SU-DHL-6 (cell line): ENCODE data around the gene MAT2A.
"Not testable (repeated sequence)": the region's sequence is repeated elsewhere in the genome, so short reads cannot be mapped to it uniquely, and the experiment has no call there.

Experiments
- CTCF ChIP-seq: fragments of 200-600 bp; sonication (generic); IDR thresholded peaks from one replicate; pipeline ENCODE4 v1.5.1; 2017; ENCODE audit warnings: antibody characterized with exemption, mild to moderate bottlenecking, low read length, moderate library complexity; ENCODE audit not compliant: insufficient read depth, poor library complexity, severe bottlenecking
- EZH2phosphoT487 ChIP-seq: fragments of 200-600 bp; sonication (generic), shearing (Covaris generic); conservative IDR thresholded peaks from 2 replicates; pipeline ENCODE4 v1.6.1; 2018; ENCODE audit warnings: mild to moderate bottlenecking, antibody characterized with exemption, low read length, moderate library complexity, mixed read lengths

DNA sequence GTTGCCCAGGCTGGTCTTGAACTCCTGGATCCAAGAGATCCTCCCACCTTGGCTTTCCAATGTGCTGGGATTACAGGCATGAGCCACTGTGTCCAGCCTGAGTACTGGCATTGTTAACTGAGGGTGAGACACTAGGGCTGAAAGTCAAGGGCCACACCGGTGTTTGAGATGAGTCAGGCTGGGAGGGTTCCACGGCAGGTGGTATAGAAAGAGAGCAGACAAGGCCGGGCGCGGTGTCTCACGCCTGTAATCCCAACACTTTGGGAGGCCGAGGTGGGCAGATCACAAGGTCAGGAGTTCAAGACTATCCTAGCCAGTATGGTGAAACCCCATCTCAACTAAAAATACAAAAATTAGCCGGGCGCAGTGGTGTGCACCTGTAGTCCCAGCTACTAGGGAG, 53.3 kb downstream of the MAT2A start:
- TF ChIP-seq CTCF, EZH2phosphoT487: not testable (repeated sequence)
